ENCODE results near the gene RTF2.
A peak's percentile ranks its signal among the peaks of the same experiment; 100 is the strongest.

The RTF2 gene, protein sequence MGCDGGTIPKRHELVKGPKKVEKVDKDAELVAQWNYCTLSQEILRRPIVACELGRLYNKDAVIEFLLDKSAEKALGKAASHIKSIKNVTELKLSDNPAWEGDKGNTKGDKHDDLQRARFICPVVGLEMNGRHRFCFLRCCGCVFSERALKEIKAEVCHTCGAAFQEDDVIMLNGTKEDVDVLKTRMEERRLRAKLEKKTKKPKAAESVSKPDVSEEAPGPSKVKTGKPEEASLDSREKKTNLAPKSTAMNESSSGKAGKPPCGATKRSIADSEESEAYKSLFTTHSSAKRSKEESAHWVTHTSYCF

DNA sequence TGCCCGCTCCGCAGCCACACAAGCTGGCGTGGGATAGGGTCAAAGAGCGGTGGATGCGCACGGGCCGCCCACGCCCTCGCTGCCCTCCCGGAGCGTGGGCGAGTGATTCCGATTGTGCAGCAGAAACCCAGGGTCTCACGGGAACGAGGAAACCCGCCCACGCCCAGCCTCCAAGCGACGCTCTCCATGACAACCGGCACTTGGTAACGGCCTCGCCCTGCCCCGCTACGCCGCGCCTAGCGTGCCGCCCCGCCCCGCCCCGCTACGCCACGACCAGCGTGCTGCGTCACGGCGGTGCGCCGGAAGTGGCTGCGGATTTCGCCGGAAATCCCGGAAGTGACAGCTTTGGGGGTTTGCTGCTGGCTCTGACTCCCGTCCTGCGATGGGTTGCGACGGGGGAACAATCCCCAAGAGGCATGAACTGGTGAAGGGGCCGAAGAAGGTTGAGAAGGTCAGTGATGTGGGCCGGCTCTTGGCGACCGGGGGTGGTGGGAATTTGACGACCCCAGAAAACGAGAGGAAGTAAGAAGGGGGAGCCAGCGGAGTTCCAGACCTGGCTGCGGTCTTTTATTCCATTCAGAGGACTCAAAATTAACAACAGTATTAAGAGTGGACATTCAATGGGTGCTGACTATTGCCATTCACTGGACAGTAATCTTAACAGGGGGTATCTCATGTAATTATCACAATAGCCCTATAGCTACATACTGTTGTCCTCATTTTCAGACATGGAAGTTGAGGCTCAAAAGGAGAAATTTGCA is at the start of gene RTF2:
Gene RTF2 (plus strand): TSS at position 312 of the 761 bp plus-strand sequence. CDS start 71 bp downstream, at position 383.
- DNase-seq, result peak; percentile 96

DNA sequence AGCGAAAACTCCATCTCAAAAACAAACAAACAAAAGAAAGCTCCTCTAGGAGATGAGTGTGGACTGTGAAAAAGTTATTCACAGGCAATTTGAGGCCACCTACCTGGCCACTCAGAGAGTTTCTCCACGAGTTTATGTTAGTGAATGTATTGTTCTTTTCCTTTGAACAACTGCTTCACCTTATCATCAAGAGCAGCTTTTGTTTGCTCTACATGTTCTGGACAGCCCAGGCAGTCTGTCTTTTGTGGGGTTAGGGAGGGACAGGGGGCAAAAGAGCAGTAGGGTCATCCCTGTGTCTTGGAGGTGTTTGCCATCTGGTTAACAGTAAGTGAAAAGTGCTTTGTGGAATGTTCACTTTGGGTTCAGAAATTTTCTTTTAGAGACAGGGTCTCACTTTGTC is 48.4 kb upstream of the RTF2 start:
- DNase-seq, result no peak

DNA sequence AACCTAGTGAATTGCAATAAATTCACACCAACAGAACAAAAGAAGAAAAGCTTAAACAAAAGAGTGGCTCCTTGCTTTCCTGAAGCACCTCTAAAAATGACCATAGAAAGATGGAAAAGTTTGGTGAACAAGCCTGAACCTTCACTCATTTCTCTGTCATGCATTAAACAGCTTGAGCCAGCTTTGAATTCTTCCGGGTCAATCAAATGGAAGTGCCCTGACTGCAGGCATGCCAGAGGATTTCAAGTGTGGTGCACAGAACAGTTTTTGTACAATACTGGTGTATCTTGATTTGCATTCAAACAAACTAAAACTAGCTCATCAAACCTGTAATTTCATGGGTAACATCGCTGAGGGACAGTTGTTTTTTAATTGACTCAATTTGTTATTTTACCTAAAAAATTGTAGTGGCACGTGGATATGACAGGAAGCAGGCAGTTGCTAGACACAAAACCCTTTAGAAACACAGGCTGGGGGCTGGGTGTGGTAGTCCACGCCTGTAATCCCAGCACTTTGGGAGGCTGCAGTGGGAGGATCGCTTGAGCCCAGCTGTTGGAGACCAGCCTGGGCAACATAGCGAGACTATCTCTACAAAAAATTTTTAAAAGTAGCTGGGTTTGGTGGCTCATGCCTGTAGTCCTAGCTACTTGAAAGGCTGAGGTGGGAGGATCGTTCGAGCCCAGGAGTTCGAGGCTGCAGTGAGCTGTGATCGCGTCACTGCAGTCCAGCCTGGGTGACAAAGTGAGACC is 47.3 kb upstream of the RTF2 start:
- no peak for DNase-seq

DNA sequence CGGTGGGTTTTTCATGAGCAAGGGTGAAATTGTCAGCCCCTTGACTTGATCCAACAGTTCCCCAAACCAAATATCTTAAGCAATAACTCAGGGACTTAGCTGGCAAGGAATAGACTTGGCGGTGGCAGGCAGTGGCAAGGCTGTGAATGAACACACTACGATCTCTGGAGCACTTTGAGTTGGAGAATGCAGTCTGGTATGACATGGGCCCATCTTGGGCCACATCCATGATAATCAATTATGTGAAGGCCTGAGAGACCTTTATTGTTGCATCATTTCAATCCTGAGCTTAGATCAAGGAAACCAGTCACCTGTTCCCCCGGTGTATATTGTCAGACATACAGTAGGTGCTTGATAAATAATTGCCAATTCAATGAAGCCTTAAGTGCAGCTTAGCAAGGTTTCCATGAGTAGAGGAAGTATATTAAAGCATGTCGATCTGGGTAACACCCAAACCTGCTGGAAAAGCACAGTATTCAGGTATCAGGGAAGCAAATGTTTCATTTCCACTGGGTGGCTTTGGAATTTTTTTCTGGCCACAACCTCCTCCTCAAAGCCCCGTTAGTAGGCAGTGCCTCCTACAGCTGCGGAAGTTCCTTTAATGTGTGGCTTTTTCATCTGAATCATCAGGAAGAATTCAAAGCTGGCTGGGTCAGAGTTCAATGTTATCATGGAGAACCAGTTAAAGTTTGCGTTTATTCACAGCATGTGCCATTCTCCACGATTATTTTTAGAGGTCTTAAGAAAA is 46.2 kb upstream of the RTF2 start:
- DNase-seq, result no peak

DNA sequence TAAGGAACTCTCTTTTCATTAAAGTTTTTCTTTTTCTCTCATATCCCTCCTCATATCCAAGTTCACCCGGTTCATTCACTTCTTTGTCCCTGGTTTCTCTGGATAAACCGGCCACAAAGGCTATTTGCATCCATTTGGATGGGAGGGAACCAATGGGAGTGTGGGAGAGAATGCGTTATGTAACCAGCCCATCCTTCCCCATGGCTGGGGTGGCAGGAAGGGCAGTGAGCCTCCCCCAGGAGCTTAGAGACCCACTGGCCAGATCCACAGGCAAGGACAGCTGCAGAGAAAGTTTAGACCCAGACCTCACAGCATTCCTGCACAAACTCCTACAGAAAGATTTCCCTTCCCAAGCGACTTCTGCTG is 45.6 kb upstream of the RTF2 start:
- no peak for DNase-seq

DNA sequence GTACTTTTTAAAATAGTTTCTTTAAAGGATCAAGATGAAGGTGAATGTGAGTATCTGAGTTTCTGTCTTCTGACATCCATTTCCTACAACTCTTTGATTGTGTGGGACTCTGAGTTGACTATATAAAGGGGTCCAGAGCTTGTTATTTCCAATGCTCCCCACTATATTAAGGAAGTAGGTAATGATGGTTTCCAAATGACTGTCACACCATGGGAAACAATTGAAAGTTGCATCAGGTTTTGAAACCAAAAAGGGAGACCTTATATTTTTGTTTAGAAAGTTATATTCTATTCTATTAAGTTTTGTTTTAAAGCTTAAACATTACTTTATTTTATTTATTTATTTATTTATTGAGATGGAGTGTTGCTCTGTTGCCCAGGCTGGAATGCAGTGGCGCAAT is 45.2 kb upstream of the RTF2 start:
- no peak for DNase-seq

DNA sequence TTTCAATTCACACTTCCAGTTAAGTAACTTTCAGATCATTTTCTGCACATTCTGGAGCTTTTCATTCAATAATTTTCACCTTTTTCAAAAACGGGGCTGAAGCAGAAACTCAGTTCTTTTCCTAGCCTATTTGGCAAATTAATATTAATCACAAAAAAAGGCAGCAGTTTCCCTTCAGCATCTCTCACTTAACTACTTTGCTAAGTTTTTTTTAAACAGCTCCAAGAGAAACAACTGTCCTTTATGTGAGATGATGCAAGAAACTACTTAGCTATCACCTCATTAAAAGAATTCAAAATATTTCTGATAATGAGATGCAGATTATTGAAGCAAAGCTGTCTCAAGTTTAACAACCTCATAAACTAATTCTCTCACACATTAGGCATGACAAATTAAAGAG is 44.5 kb upstream of the RTF2 start:
- DNase-seq, result no peak

DNA sequence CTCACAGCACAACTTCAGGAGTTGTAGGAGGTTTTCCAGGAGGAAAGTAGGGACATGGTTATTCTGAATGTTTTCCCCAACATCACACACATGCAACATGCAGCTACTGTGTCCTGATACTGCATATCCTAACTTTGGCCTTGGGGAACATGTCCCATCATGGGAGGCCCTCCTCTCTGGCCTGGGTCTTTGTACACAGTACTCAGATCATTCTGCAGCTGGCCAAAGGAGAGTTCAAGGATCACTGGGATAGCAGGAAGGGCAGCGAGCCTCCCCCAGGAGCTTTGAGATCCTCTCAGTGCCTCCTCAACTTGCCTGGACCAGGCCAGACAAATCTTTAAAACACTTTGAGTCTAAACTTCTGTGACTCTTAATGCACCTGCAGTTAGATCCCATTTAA is 43.5 kb upstream of the RTF2 start:
- no peak for DNase-seq

DNA sequence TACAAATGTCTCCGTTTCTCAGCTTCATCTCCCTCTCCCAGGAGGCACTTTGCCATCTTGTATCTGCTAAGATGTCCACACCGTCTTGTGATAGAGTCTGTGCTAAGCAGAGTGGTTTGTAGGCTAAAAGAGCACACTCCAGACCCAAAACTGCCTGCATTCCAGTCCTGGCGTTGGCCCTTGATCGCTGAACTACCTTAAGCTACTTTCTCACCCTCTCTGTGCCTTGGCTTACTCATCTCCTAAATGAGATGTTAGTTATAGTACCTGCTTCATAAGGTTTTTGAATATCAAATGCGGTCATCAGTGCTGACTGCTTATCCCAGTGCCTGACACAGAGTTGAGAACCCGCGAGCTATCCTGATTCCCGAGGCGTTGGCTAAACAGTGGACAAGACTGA is 42.4 kb upstream of the RTF2 start:
- DNase-seq, result no peak

DNA sequence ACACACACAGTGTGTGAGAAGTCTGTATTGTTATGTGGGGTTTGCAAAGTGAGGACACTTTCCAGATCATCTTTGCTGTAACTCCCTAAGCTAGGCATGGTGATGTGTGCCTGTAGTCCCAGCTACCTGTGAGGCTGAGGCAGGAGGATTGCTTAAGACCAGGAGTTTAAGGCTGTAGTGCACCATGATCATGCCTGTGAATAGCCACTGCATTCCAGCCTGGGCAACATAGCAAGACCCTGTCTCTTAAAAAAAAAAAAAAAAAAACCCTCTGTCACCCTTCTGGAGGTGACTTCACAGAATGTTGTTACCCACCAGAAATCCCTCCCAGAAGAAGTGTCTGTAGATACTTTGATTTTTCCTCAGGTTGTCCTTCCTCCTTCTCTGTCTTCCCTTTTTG is 41.5 kb upstream of the RTF2 start:
- DNase-seq, result no peak

DNA sequence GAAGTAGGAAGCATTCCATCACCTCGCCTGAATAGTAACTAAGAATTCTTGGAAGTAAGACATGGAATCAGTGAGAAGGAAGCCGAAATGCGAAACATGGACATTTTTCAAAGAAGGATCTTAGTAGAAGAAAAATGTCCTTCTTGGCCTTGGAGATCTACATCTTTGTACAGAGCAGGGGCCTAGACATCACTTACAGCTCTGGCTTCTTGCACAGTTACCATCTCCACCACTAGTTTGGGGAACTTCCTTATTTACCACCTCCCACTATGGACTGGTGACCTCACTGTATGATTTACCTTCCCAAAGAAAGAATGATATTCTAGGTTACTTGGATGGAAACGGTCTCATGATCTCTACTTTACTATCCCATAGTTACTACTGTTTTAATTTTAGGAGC is 40.6 kb upstream of the RTF2 start:
- no peak for DNase-seq

DNA sequence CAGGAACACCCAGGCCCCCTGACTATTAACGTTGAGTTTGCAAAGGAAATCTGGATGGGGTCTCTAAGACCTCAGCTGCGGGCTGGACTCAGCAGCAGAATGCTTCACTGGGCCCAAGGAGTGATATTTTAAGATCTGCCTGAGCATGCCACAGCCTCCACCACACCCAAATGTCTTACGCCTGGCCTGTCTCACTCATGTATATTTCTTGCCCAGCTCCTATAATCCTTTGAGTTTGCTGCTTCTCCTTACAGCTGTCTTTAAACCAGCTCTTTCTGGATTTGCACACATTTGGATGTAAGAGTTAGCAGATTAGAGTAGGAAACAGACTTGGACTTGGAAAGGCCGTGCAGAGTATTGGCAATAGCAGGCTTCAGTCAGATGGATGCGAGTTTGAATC is 40.0 kb upstream of the RTF2 start:
- no peak for DNase-seq

DNA sequence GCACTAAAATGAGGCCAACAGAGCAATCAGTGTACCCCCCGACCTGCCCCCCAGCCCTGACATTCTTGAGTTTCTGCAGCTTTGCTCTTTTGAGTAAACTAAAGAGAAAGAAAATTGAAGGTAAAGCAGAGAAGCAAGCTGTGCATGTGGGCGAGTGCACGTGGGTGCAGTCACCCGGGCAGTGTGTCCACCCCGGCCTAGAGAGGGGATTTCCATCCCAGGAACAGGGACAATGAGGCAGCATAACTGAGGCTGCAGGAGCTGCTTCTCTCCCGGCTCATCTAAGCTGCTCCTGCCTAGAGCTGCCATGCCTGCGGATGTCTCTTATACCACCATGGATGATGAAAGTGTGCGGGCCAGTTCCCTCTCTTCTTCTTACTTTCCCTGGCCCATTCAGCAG is 39.5 kb upstream of the RTF2 start:
- DNase-seq, result peak; percentile 7

DNA sequence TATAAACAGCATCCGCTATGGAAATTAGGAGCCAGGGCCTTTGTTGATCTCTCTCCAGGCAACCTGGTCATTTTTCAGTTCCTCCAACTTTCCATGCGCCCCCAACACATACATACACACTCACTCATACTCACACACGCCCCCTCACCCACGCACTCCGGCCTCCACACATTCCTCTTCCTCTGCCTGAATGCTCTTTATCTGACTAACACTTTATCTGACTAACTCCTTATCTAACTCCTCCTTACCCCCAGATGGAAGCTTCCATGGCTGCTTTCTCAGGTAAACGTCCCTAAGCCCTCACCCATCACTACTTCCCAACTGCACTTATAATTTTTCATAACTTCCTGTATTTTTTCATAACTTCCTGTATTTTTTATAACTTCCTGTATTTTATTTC is 38.9 kb upstream of the RTF2 start:
- peak; percentile 29 for DNase-seq

DNA sequence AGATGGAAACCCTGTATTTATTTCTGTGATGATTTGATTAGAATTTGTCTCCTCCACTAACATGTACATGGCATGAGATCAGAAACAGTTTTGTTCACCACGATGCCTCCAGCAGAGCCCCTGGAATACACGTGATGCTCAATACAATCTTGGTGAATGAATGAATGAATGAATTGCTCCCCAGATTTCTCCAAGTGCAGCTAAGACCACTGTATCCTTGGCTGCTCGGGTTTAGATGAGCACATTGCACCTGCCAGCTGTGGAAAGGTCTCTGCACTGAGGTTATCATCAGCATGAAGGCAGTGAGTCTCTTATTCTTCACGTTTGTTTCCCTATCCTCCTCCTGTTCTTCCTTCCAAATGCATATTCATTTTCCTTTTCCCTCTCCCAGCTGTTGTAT is 38.5 kb upstream of the RTF2 start:
- DNase-seq, result no peak

DNA sequence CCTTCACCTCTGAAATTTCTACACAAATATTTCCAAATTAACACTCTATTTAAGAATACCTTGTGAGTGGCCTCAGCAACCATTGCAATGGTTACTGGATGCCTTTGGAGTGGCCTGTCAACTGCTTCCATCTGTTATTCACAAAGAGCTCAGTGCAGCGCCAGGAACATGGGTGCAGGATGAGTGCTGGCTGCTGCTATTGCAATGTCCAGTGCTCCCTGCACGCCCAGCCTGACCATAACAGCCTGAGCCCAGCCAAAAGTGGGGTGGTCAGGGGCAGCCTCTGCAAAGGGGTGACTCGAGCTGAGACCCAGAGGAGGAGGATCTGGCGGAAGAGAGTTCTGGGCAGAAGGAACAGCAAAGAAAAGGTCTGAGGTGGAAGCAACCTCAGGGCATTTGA is 38.0 kb upstream of the RTF2 start:
- DNase-seq, result peak; percentile 12

DNA sequence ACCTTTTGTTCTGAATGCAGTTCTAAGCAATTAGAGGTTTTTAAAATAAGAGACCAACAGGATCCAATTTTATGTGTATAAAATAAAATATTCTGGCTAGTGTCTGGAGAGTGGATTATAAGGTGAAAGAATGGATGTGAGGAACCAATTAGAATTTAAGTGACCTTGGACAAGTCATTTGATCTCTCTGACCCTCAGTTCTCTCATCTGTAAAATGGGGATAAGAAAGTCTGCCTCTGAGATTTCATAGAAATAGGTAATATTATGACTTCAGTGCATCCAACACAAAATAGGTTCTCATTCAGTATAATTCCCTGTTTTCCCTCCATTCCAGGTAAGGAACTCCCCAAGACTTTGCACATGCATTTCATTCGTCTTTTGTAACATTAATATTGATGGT is 37.5 kb upstream of the RTF2 start:
- no peak for DNase-seq

DNA sequence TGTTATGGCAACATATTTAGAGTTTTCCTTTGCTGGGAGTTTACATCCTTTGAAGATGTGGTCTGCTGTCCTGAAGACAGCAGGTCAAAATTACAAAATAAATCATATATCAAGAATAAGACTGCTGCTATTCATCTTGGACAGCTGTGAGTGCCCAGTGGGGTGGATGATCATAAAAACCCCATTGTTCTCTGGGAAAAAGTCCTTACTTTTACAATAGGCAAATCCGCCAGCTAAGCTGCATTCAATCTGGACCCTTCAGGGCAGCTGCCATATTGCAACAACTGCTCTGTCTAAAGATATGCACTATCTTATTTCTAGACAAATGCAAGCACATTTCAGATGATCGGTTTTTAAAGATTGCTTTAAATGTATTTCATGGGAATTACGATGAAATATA is 37.0 kb upstream of the RTF2 start:
- DNase-seq, result no peak

DNA sequence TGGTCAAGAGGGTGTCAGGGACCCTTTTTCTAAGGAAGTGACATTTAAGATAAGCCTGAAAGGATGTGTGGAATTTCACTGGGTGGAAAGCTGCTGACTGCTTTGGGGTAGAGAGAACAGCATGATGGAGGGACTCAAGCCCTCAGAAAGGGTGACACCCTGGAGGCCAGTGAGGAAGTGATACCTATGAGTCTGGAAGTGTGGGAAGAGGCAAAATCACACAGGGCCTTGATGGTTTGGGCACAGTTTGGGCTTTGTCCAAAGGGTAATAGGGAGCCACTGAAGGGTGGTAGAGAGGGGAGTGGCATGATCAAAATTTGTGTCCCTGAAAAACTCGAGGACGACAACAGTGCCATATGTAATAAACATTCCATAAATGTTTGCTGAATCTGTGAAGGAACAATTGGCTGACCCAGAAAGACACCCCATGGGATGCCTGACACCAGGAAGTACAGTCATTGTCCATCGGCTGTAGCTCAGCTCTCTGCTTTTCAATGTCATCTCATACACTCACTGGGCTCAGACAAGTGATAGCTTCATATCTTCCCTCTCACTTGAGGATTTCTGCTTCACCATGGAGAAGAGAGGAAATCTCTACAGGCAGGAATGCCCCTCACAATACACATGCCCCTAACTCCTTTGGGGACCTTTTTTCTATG is 35.1 kb upstream of the RTF2 start:
- DNase-seq, result peak; percentile 8

DNA sequence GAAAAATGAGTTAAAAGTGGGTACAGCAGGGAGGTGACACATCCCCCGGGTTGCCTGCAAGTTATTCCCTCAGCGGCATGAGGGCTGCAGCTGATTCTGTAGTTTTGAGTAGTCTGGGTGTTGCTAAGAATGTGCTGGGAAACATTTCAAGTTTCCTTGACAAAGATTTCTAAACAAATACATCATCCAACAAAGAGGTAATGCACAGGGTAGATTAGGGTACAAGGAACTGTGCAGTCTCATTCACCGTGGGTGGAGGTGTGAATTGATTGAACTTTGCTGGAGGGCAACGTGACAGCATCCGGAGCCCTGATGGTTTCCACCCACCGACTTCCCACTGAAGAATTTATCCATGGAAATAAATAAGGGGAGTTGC is 34.6 kb upstream of the RTF2 start:
- DNase-seq, result no peak

DNA sequence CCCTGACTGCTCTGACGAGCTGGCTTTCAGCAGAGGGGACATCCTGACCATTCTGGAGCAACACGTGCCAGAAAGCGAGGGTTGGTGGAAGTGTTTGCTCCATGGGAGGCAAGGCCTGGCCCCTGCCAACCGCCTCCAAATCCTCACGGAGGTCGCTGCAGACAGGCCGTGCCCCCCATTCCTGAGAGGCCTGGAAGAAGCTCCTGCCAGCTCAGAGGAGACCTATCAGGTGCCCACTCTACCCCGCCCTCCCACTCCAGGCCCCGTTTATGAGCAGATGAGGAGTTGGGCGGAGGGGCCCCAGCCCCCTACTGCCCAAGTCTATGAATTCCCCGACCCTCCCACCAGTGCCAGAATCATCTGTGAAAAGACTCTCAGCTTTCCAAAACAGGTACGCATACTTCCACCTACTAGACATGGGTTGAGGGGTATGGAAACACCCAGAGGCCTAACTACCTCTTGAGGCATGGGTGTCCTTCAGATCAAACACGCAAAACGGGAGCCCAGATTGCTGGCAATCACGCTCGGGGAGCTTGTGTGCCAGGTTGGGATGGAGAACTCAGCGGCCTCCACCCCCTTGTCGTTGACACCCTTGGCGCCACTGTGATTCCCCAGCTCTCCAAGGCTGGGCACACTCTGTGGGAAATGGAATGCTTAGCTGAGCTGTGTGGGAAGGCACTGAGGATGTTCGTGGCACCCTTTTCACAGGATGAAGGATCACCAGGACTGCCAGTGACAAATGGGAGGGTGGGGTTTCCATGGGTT is 31.0 kb upstream of the RTF2 start:
- no peak for DNase-seq

DNA sequence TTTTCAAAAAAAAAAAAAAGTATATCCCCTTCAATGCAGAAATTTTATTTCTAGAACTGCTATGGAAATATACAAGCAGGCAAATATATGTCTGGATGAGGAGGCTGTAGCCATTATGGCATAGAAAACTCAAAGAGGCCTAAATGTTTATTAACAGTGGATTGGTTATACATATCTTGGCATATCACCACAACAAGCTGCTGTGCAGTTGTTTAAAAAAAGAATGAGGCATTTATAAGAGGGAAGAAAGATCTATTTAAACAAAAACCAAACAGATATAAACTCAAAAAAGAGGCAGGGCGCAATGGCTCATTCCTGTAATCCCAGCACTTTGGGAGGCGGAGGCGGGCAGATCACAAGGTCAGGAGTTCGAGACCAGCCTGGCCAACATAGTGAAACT is 30.1 kb upstream of the RTF2 start:
- no peak for DNase-seq

Data from activated CD4-positive, CD25-positive, alpha-beta regulatory T cell treated with anti-CD3 and anti-CD28 coated beads, Interleukin-2, amount 50 U/mL, for 72 hours (primary cell).